Measurements from ENCODE around the gene JCAD.
"Not testable (repeated sequence)": the region's sequence is repeated elsewhere in the genome, so short reads cannot be mapped to it uniquely, and the experiment has no call there.

JCAD gene

GRCh38 chr10:30059209-30060107 lies at the start of gene JCAD:
Gene JCAD, minus strand, starts transcription at chr10:30059586. Its CDS starts 11,774 bp downstream, at chr10:30047812.
- no peaks in the 10 kb centered on the region for H3K9me3 Mint-ChIP-seq
- peak within 1 kb of the TSS; percentile 45 to 71 for H3K4me3 Mint-ChIP-seq
- H3K27ac Mint-ChIP-seq: no peak within 1 kb of the TSS
- H3K27me3 Mint-ChIP-seq: peaks cover 85% of the 10 kb centered on the region
- H3K4me1 Mint-ChIP-seq: peaks cover 8% of the 10 kb centered on the region
- peak; percentile 27 to 34 for DNase-seq
- peak; percentile 71 for ATAC-seq

GRCh38 chr10:30106987-30107386 lies 47.6 kb upstream of the JCAD start:
- H3K27me3 Mint-ChIP-seq: peaks cover 10% of the 10 kb centered on the region
- no peak for DNase-seq
- H3K9me3 Mint-ChIP-seq: peaks cover 0 to 8% of the 10 kb centered on the region in 2 donors
- no peak overlapping the region for H3K4me3 Mint-ChIP-seq
- no peaks in the 10 kb centered on the region for H3K4me1 Mint-ChIP-seq
- ATAC-seq: no peak
- H3K27ac Mint-ChIP-seq: no peak overlapping the region

- Mint-ChIP-seq H3K4me1 (no peaks in the 10 kb centered on the region), H3K27me3 (peaks cover 26% of the 10 kb centered on the region), H3K9me3 (no peaks in the 10 kb centered on the region), H3K4me3 (no peak overlapping the region), H3K27ac (peak overlapping the region in 1 of 2 donors; percentile 20)
- ATAC-seq (no peak), DNase-seq (no peak)
Measured at GRCh38 chr10:30103595-30104320, 44.4 kb upstream of the JCAD start.

GRCh38 chr10:30099706-30100105 lies 40.3 kb upstream of the JCAD start:
- not testable (repeated sequence) for H3K4me3 Mint-ChIP-seq, DNase-seq, ATAC-seq, H3K4me1 Mint-ChIP-seq, H3K27ac Mint-ChIP-seq, H3K9me3 Mint-ChIP-seq
- peaks cover 47% of the 10 kb centered on the region for H3K27me3 Mint-ChIP-seq

GRCh38 chr10:30099101-30099500 lies 39.7 kb upstream of the JCAD start:
- no peaks in the 10 kb centered on the region for H3K4me1 Mint-ChIP-seq
- H3K9me3 Mint-ChIP-seq: no peaks in the 10 kb centered on the region
- H3K27ac Mint-ChIP-seq: no peak overlapping the region
- no peak overlapping the region for H3K4me3 Mint-ChIP-seq
- H3K27me3 Mint-ChIP-seq: peaks cover 47% of the 10 kb centered on the region
- ATAC-seq (no peak), DNase-seq (no peak)

GRCh38 chr10:30098629-30099028 lies 39.2 kb upstream of the JCAD start:
- H3K4me3 Mint-ChIP-seq: no peak overlapping the region

GRCh38 chr10:30096564-30096963 lies 37.2 kb upstream of the JCAD start:
- H3K27ac Mint-ChIP-seq: no peak overlapping the region
- no peak for DNase-seq
- H3K9me3 Mint-ChIP-seq: no peaks in the 10 kb centered on the region
- no peaks in the 10 kb centered on the region for H3K4me1 Mint-ChIP-seq
- H3K4me3 Mint-ChIP-seq: no peak overlapping the region
- peaks cover 41% of the 10 kb centered on the region for H3K27me3 Mint-ChIP-seq
- no peak for ATAC-seq

More at GRCh38 chr10:30098629-30099028, 39.2 kb upstream of the JCAD start:
- no peaks in the 10 kb centered on the region for H3K4me1 Mint-ChIP-seq
- H3K27me3 Mint-ChIP-seq: peaks cover 43% of the 10 kb centered on the region
- DNase-seq (no peak), ATAC-seq (no peak)
- no peak overlapping the region for H3K27ac Mint-ChIP-seq
- no peaks in the 10 kb centered on the region for H3K9me3 Mint-ChIP-seq

- DNase-seq (no peak), ATAC-seq (no peak)
- no peak overlapping the region for H3K27ac Mint-ChIP-seq
- H3K9me3 Mint-ChIP-seq: no peaks in the 10 kb centered on the region
- no peaks in the 10 kb centered on the region for H3K4me1 Mint-ChIP-seq
- peaks cover 42% of the 10 kb centered on the region for H3K27me3 Mint-ChIP-seq
- H3K4me3 Mint-ChIP-seq: no peak overlapping the region
Measured at GRCh38 chr10:30095631-30096422, 36.4 kb upstream of the JCAD start.

- no peak overlapping the region for H3K4me3 Mint-ChIP-seq
- H3K9me3 Mint-ChIP-seq: no peaks in the 10 kb centered on the region
- no peak overlapping the region for H3K27ac Mint-ChIP-seq
- H3K4me1 Mint-ChIP-seq: no peaks in the 10 kb centered on the region
- ATAC-seq: no peak
- H3K27me3 Mint-ChIP-seq: peaks cover 40% of the 10 kb centered on the region
- no peak for DNase-seq
Measured at GRCh38 chr10:30094601-30095000, 35.2 kb upstream of the JCAD start.

- DNase-seq: no peak
- no peak for ATAC-seq
- Mint-ChIP-seq H3K4me3 (no peak overlapping the region), H3K9me3 (no peaks in the 10 kb centered on the region), H3K27ac (no peak overlapping the region), H3K4me1 (no peaks in the 10 kb centered on the region), H3K27me3 (peaks cover 45% of the 10 kb centered on the region)
Measured at GRCh38 chr10:30093303-30093950, 34.0 kb upstream of the JCAD start.

GRCh38 chr10:30092151-30092790 lies 32.9 kb upstream of the JCAD start:
- Mint-ChIP-seq H3K9me3 (no peaks in the 10 kb centered on the region), H3K4me3 (no peak overlapping the region), H3K27ac (no peak overlapping the region), H3K27me3 (peaks cover 56% of the 10 kb centered on the region), H3K4me1 (no peaks in the 10 kb centered on the region)
- no peak for DNase-seq
- no peak for ATAC-seq

GRCh38 chr10:30091136-30091535 lies 31.8 kb upstream of the JCAD start:
- ATAC-seq: no peak
- Mint-ChIP-seq H3K9me3 (no peaks in the 10 kb centered on the region), H3K27ac (no peak overlapping the region)

GRCh38 chr10:30088178-30088577 lies 28.8 kb upstream of the JCAD start:
- Mint-ChIP-seq H3K4me3 (no peak overlapping the region), H3K4me1 (no peaks in the 10 kb centered on the region), H3K27ac (no peak overlapping the region), H3K27me3 (peaks cover 56% of the 10 kb centered on the region), H3K9me3 (no peaks in the 10 kb centered on the region)
- no peak for DNase-seq
- ATAC-seq: no peak

More at GRCh38 chr10:30091136-30091535, 31.8 kb upstream of the JCAD start:
- no peaks in the 10 kb centered on the region for H3K4me1 Mint-ChIP-seq
- H3K4me3 Mint-ChIP-seq: no peak overlapping the region
- no peak for DNase-seq
- H3K27me3 Mint-ChIP-seq: peaks cover 57% of the 10 kb centered on the region

- Mint-ChIP-seq H3K27me3 (peaks cover 51% of the 10 kb centered on the region), H3K4me1 (no peaks in the 10 kb centered on the region), H3K4me3 (no peak overlapping the region), H3K27ac (peak overlapping the region in 1 of 2 donors; percentile 60), H3K9me3 (no peaks in the 10 kb centered on the region)
- ATAC-seq: no peak
- no peak for DNase-seq
Measured at GRCh38 chr10:30083934-30084333, 24.5 kb upstream of the JCAD start.

GRCh38 chr10:30081182-30081581 lies 21.8 kb upstream of the JCAD start:
- ATAC-seq (no peak), DNase-seq (no peak)
- Mint-ChIP-seq H3K9me3 (no peaks in the 10 kb centered on the region), H3K27ac (no peak overlapping the region), H3K27me3 (peaks cover 48% of the 10 kb centered on the region), H3K4me3 (no peak overlapping the region), H3K4me1 (no peaks in the 10 kb centered on the region)

All from stimulated activated naive CD8-positive, alpha-beta T cell treated with anti-CD3 and anti-CD28 coated beads, Interleukin-15, amount 100 ng/mL, for 72 hours (primary cell).